ENCODE measurements around the gene NBPF11. TPM values are rescaled to one million over a fixed set of nuclear protein-coding genes. Genes with fewer than 3 reads are reported as not detected.
"Not testable (repeated sequence)": the region's sequence is repeated elsewhere in the genome, so short reads cannot be mapped to it uniquely, and the experiment has no call there.

Gene NBPF11
- total RNA-seq, 1 experiment from 2014 or later, result 4.9 TPM

- H3K9me3 ChIP-seq (replicated peaks); H3K36me3 ChIP-seq; DNase-seq (ENCODE audit: low read depth in 1 of 2, low spot score in 2 of 2); H3K27ac ChIP-seq; H3K4me1 ChIP-seq (replicated peaks); H3K4me3 ChIP-seq; H3K27me3 ChIP-seq (replicated peaks): not testable (repeated sequence)
Observed at GRCh38 chr1:148122341-148122740, 29.7 kb downstream of the NBPF11 start.

GRCh38 chr1:148120395-148120794 is 31.7 kb downstream of the NBPF11 start:
- H3K27me3 ChIP-seq (replicated peaks); H3K4me1 ChIP-seq (replicated peaks); DNase-seq (ENCODE audit: low read depth in 1 of 2, low spot score in 2 of 2); H3K27ac ChIP-seq; H3K4me3 ChIP-seq; H3K36me3 ChIP-seq; H3K9me3 ChIP-seq (replicated peaks): not testable (repeated sequence)

GRCh38 chr1:148095732-148096131 is 56.3 kb downstream of the NBPF11 start:
- H3K4me1 ChIP-seq (replicated peaks); H3K27me3 ChIP-seq (replicated peaks); H3K27ac ChIP-seq; H3K4me3 ChIP-seq; H3K9me3 ChIP-seq (replicated peaks); H3K36me3 ChIP-seq; DNase-seq (ENCODE audit: low read depth in 1 of 2, low spot score in 2 of 2): not testable (repeated sequence)

GRCh38 chr1:148086196-148086595 is 65.9 kb downstream of the NBPF11 start:
- not testable (repeated sequence) for DNase-seq (ENCODE audit: low read depth in 1 of 2, low spot score in 2 of 2); H3K9me3 ChIP-seq (replicated peaks); H3K4me1 ChIP-seq (replicated peaks); H3K36me3 ChIP-seq; H3K27me3 ChIP-seq (replicated peaks); H3K4me3 ChIP-seq; H3K27ac ChIP-seq

DNA sequence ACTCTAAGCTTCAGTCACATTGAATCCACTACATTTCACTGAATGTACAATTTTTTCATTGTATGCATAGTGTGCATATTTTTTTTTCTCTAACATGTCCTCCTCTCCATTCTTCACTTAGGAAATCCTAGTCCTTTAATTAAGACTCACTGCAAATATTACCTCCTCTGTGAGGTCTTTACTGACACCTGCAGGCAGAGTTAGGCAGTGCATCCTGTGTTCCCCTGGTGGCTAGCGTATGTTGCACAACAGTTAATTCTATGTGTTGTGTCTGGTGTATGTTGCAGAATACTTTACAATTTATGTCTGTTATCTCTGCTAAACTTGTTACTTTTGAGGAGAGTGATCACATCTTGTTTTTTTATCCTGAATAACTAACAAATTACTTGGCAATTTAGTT is 70.9 kb downstream of the NBPF11 start:
- DNase-seq (ENCODE audit: low read depth in 1 of 2, low spot score in 2 of 2); H3K4me1 ChIP-seq (replicated peaks); H3K27me3 ChIP-seq (replicated peaks); H3K4me3 ChIP-seq; H3K9me3 ChIP-seq (replicated peaks); H3K27ac ChIP-seq; H3K36me3 ChIP-seq: not testable (repeated sequence)

DNA sequence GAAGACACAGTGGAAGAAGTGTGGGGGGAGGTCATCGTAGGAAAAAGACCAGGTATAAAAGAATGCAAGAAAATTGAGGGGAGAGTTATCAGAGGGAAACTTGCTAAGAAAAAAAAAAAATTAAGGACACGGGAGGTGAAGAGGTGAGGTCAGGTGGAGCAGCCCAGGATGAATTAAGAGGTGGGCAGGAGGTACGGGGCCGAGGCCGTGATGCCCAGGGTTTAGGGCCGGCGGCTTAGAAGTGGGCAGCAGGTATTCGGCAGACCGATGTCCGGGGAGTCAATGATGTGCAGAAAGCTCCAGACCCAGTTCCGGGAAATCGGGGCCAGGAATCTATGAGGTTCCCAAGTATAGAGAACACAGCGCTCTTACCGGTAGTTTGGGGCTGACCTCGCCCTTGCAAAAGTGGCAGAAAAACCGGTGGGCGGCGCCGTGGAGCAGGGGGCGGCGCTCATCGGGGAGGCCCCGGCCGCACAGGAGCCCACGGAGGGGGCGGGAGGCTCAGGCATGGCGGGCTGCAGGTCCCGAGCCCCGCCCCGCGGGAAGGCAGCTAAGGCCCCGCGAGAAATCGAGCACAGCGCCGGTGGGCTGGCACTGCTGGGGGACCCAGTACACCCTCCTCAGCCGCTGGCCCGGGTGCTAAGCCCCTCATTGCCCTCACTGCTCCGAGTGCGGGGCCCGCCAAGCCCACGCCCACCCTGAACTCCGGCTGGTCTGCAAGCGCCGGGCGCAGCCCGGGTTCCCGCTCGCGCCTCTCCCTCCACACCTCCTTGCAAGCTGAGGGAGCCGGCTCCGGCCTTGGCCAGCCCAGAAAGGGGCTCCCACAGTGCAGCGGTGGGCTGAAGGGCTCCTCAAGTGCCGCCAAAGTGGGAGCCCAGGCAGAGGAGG is 73.2 kb downstream of the NBPF11 start:
- not testable (repeated sequence) for H3K36me3 ChIP-seq; H3K27ac ChIP-seq; DNase-seq (ENCODE audit: low read depth in 1 of 2, low spot score in 2 of 2); H3K4me3 ChIP-seq; H3K4me1 ChIP-seq (replicated peaks); H3K9me3 ChIP-seq (replicated peaks); H3K27me3 ChIP-seq (replicated peaks)

DNA sequence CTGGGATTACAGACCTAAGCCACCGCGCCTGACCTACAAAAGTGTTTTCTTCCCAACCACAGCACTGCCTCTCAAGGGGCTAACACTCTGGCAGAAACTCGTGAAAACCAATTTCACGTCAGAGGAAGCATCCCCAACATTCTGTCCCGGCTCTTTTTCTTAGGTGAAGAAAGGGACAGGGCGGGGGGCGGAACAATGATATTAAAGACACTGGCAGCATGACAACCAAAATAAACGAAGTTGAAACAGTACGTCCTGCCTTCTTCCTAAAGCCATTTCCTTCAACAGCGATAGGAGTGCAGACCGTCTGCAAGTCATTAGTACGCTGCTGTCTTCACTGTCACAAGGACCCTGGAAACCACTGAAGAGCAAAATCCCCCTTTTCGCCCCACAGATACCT is 74.0 kb downstream of the NBPF11 start:
- H3K27ac ChIP-seq; H3K27me3 ChIP-seq (replicated peaks); DNase-seq (ENCODE audit: low read depth in 1 of 2, low spot score in 2 of 2); H3K36me3 ChIP-seq; H3K4me3 ChIP-seq; H3K4me1 ChIP-seq (replicated peaks); H3K9me3 ChIP-seq (replicated peaks): not testable (repeated sequence)

GRCh38 chr1:148077458-148077857 is 74.6 kb downstream of the NBPF11 start:
- not testable (repeated sequence) for H3K27me3 ChIP-seq (replicated peaks); H3K4me1 ChIP-seq (replicated peaks); H3K4me3 ChIP-seq; H3K36me3 ChIP-seq; H3K9me3 ChIP-seq (replicated peaks); DNase-seq (ENCODE audit: low read depth in 1 of 2, low spot score in 2 of 2); H3K27ac ChIP-seq

DNA sequence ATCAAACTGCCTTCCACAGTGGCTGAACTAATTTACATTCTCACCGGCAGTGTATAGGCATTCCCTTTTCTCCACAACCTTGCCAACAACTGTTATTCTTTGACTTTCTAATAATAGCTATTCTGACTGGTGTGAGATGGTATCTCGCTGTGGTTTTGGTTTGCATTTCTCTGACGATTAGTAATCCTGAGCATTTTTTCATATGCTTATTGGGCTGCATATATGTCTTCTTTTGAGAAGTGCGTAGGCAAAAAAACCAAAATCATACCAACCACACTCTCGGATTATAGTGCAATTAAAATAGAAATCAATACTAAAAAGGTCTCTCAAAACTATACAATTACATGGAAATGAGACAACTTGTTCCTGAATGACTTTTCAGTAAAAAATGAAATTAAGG is 78.7 kb downstream of the NBPF11 start:
- DNase-seq (ENCODE audit: low read depth in 1 of 2, low spot score in 2 of 2); H3K9me3 ChIP-seq (replicated peaks); H3K27ac ChIP-seq; H3K4me3 ChIP-seq; H3K27me3 ChIP-seq (replicated peaks); H3K36me3 ChIP-seq; H3K4me1 ChIP-seq (replicated peaks): not testable (repeated sequence)

DNA sequence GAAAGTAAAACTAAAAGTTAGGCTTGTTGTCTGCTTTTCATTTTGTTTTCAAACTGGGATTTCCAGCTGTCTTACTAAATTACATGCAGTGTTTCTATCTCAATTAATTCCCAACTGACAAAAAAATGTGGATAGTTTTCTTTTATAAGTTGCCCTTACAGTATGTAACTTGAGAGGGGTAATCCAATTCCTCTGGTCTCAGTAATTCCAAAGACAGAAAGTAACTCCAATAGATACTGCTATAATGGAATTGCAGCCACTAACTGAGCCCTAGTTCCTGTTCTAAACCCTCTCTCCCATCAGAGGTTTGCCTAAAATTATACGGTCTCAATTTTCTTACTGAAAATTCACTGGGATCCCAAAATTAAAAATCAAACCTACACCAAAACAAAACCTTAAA is 83.5 kb downstream of the NBPF11 start:
- DNase-seq (ENCODE audit: low read depth in 1 of 2, low spot score in 2 of 2); H3K4me3 ChIP-seq; H3K36me3 ChIP-seq; H3K4me1 ChIP-seq (replicated peaks); H3K27ac ChIP-seq; H3K27me3 ChIP-seq (replicated peaks); H3K9me3 ChIP-seq (replicated peaks): not testable (repeated sequence)

DNA sequence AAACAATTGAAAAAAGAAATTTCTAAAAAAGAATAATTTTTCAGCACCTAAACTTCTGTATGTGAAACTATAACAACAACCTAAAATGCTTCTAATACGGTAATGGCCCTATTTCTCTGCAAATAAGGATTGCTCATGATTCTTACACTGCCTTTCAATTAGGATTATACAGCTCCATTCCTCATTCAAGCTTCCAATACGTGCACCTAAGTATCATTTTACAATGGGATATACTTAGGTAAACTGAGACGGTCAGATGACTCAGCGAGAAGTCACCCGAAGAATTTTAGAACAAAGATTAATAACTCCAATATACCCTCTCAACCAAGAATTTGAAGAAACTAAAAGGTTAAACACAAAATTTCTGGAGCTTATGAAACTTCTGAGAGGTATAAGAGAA is 83.9 kb downstream of the NBPF11 start:
- not testable (repeated sequence) for H3K4me1 ChIP-seq (replicated peaks); H3K36me3 ChIP-seq; H3K27ac ChIP-seq; H3K4me3 ChIP-seq; H3K27me3 ChIP-seq (replicated peaks); DNase-seq (ENCODE audit: low read depth in 1 of 2, low spot score in 2 of 2); H3K9me3 ChIP-seq (replicated peaks)

DNA sequence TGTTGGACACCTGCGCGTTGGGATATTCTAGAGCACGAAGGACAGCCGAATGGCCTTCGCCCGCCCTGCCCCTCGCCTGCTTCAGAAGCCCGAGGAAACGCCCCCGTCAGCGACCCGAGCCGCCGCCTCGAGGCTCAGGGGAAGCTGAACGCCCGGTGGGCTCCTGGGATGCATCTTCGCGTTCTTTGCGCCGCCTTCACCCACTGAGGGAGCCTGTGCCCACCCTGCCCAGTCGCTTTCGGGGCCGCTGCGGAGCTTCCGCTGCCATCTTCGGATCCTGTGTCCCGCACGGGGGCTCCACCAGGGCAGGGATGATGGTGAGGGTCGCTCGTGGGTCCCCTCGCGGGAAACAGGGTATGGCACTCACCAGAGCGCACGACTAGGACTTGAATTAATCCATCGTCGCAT is 91.8 kb downstream of the NBPF11 start:
- not testable (repeated sequence) for H3K4me3 ChIP-seq; DNase-seq (ENCODE audit: low read depth in 1 of 2, low spot score in 2 of 2); H3K27me3 ChIP-seq (replicated peaks); H3K9me3 ChIP-seq (replicated peaks); H3K36me3 ChIP-seq; H3K4me1 ChIP-seq (replicated peaks); H3K27ac ChIP-seq

DNA sequence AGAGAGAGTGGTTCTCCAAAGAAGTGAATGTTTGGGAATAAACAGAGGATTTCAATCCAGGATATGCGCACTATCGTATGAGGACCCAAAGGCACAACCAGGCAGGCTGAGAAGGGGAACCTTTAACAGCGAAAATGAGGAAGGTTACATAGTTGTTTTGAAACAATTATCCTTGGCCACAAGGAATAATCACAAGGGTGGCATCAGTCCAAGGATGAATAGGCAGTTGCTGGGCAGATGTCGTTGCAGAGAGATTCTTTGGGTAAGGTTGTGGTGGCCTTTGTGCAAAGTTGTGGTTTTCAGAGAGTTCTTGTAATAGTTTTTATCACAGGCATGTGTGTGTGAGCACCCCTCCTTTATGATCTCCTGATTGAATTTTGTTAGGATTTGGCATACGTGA is 94.7 kb downstream of the NBPF11 start:
- not testable (repeated sequence) for H3K27me3 ChIP-seq (replicated peaks); H3K9me3 ChIP-seq (replicated peaks); H3K36me3 ChIP-seq; H3K4me1 ChIP-seq (replicated peaks); H3K4me3 ChIP-seq; H3K27ac ChIP-seq
- peak; percentile 22 to 41 for DNase-seq (ENCODE audit: low read depth in 1 of 2, low spot score in 2 of 2)

All from SJSA1 (cell line).